KG1 (cell line): ENCODE results near the gene AGBL1.

Experiments used
- DNase-seq: peaks from one replicate; lab custom pipeline; 2025; lab: John Stamatoyannopoulos, UW

The AGBL1 gene

DNA sequence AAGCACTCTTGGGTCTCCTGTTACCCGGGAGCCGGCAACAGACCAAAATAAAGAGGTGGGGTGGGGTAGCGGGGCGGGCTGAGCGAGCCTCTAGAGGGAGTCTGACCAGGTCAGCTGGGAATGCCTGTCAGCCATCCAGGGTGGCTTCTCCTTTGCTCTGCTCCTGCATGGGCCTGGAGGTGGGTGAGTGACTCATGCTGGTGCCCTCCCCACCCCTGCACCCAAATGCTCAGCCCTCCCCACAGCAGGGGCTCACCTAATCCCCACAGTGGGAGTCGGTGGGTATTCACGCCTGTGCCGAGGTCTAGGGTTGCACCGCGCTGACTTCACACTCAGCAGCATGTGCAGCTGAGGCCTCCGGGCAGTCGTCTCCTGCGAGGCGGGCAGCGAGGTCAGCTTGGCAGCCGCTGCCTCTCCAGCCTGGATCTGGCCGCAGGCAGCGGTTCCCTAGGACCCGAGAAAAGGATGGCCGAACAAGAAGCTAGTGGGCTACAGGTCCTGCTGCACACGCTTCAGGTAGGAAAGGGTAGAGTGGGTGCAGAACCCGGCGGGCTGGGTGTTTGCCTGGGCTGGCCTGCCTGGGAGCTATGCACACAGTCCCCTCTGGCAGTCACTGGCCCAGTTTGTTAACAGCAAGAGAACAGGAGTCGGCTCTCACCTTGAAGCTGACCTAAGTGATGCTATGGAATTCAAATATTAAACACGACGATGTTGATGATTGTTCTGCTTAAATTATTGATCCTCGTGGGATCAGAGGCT is at the start of gene AGBL1:
Gene AGBL1 (plus strand): TSS at position 364 of the 759 bp plus-strand sequence.
- DNase-seq: no peak

DNA sequence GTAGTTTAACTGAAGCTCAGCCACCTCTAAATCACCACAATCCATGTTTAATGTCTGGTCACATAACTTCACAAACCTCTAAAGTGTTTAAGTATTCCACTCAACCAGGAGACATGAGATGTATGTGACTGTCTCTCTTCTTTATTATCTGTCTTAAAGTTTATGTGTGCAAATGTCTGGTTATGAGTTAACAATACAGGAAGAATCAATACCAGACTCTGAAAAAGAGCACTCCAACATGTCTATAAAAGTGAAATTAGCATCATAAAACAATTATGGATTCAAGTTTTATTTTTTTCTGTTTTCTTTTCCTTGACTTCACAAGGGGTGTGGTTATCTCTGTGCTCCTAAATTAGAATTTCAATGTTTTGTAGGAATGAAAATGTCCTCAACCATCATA is 44.8 kb upstream of the AGBL1 start:
- DNase-seq: no peak

DNA sequence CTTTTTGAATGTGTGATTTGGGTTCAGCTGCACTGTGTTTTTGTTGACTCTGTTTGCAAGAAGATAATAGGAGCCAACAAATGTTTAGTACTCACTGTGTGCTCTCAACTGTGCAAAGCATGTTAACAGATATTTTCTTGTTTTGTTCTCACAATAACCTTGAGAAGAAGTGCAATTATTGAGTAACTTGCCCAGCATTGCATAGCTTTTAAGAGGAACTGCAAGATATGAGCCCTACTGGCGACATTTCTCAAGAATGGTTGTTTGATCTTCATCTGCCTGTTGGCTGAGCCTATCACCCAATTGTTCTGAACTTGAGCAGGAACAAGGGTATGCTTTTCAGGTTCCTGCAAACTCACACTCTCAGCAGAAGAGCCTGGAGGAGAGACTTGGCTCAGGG is 43.4 kb upstream of the AGBL1 start:
- no peak for DNase-seq

DNA sequence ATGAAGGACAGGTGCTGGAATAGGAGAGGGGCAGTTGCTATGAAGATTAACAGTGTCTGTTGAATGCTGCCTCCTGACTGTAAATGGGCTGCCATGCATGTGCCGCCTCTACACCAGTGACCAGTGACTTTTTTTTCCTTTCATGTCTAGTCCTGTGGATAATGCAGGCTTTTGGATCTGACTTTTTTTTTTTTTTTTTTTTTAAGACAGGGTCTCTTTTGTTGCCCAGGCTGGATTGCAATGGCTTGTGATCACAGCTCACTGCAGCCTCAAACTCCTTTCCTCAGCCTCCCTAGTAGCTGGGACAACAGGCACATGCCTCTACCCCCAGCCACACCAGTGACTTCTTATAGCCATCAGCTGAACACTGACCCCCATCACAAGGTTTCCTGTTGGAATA is 41.2 kb upstream of the AGBL1 start:
- DNase-seq: no peak

DNA sequence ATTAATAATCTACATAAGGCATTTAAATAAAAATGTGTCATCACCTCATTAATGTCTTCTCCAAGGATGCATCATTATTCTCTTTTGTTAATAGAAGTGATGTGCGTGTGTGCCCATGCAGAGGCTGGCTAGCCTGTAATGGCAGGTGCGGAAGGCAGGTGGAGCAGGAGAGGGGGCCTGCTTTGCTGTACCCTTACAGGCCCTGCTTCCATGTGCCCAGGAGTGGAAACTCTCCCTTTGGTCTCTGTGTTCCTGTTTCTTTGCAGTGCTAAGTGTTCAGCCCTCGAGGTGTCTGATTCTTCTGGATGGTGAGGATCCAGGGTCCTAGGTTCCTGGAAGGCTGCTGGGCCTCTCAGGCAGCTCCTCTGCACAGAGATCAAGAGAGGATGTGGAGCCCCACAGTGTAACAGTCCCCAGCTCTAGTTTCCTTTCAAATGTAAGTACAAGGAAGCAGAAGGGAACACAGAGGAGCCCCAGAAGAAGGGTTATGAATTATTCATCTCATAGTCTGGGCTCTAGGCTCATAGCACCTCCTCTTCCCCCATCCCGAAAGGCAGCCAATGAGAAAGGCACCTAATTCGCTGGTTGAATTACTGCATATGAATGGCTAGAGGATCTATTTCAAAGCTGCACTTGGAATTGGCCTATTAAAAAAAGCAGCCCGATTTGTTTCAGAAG is 39.2 kb upstream of the AGBL1 start:
- no peak for DNase-seq

DNA sequence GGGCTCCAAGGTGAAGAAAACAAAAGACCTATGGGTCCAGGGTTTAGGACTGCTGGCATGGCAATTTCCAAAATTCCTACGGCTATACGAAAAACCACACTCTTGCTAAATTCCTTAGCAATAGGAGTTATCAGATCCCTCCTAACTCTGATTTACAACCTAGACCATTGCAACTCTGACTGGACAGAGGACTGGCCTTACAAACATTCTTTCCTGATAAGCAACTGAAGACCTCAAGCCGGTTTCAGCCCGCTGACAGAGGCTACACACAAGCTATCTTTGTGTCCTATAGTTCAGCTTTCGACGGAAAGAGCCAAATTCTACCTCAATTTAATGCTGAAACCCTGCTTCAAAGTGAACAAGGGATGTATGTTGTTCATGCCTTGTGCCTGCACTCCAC is 38.3 kb upstream of the AGBL1 start:
- no peak for DNase-seq

DNA sequence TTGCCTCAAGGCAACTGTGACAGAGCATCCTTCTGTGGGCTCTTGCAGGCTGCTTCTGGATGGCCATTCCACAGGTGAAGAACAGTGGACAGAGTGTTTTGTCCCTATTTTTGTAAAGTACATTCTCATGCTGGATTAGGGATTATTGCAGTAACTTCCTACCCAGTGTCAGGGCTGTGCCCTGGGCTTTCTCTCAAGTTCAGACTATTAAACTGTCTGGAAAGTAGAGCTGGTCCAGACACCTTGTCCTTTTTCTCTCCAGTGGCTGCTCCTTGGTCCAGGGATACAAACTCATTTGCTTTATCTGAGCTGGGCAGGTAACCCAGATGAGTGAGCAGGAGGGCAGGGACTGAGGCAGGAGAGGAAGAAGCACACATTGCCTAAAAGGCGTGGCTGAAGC is 37.4 kb upstream of the AGBL1 start:
- DNase-seq: no peak

DNA sequence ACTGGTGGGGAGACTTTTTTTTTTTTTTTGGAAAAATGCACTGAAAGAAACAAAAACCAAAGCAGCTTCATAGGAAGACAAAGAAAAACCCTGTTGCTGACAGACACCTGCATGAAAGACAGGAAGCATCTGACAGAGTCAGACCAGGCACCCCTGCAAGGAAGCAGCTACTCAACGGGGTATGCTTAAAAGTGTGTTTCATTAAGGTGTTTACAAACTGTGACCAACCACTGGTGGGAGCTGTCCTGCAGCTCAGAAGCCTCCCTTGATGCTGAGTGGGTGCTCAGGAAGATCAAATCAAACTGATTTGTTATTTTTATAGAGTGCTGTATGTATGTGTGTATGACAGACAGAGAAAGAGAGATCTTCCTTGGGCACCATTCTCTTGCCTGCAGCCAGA is 34.7 kb upstream of the AGBL1 start:
- DNase-seq: no peak

DNA sequence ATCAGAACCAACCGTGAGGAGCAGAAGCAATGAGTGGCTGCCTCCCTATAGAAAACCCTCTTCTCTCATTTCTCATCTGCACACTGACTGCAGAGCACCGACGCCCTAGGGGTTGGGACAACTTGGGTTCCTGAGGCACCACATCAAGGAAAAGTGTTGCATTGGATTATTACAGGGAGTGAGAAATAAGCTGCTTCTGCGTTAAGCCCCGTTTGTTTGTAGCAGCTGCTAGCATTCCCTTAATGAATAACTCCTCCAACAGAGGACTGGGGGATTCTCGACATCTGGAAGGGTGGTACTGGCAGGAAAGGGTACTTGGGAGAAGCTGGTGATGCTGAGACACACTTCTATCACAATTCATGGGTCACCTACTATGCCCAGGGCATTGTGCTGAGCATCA is 25.3 kb upstream of the AGBL1 start:
- no peak for DNase-seq

DNA sequence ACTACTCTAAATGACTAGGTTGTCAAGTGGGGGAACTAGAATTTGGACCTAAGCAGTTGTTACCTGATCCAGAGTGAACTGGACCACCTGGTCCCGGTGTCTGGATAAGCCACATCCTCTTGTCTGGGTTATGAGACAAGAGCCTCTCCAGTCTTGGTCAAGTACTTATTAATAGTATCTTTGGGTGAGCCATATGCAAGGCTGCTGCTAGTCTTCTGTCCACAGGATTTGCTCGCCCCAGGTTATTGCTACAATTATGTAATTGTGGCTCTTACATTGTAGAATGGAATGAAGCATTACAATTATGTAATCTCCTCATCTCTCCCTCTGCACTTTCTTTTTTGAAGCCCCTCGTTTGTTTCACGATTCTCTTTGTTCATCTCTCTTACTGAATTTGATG is 24.0 kb upstream of the AGBL1 start:
- no peak for DNase-seq

DNA sequence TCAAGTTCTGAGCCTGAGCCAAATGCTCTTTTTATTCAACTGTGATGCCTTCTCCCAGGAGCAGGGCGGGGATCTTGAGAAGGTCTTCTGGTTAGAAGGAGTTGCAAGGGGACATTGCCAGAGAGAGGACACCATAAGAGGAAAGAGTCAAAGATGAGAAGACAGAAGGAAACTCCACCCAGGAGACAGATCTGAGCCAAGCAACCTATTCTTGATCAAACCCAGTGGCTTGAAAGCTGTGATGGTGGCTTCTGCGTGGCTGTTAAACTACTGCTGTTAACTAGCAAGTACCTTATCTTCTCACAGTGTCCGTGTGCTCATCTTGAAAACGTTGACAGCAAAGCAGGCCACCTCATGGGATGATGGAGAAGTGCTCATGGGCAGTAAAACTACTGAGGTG is 19.8 kb upstream of the AGBL1 start:
- DNase-seq: no peak

DNA sequence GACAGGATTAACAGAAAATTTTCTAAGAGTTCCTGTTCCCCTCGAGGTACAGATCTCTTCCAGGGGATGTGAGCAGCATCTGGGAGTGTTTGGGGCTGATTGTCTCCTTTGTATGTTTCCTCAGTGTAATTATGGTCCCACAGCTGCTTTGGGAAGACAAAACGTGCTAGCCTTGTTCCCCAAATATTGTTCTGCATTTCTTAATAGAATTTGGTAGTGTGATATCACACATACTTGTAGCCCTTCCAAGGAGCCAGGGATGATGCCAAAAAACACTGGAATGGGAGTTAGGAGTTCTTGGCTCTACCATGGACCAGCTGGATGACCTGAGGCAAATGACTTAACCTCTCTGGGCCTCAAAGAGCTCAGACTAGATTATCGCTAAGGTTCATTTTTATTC is 19.0 kb upstream of the AGBL1 start:
- DNase-seq: no peak

DNA sequence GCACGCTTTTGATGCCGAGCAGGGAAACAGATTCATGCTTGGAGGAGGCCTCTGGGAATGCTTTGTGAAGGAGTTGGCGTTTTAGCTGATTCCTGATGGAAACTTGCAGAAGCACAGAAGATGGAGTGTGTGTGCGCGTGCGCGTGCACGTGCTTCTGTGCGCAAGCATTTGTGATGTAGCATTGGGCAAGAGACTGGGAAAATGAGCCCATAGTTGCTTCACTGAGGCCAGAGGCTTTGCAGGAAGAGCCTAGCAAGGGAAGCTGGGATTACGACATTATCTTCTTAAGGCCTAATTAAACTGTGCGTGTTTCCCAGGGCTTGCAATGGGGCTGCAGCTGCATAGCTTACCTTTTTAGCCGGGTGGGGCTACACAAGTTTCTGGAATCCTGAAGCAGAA is 18.1 kb upstream of the AGBL1 start:
- no peak for DNase-seq

DNA sequence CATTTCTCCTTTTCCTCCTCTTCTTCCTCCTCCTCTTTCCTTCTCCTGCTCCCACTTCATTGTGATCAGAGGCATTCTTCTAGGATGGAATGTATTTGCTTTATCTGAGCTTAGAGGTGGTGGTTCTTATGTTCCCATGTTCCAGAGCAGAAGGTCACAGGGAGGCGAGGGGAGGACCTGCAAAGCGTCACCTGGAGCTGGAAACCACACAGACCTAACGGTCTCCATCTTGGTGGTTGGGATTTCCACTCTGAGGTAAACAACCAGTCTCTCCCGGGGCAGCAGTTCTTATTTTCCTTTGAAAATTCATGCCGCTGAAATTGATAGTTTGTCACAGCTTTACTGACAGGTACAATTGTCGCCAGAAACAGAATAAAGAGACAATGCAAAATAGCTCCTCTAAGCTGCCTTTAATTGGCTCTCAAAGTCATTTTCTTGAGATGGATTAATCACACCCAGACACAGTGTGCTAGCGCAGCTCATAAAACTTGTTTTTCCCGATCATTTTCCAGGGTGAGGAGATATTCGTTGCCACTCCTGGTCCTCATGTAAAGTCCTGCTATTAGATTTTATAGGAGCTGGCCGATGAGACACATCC is 16.9 kb upstream of the AGBL1 start:
- DNase-seq: no peak

DNA sequence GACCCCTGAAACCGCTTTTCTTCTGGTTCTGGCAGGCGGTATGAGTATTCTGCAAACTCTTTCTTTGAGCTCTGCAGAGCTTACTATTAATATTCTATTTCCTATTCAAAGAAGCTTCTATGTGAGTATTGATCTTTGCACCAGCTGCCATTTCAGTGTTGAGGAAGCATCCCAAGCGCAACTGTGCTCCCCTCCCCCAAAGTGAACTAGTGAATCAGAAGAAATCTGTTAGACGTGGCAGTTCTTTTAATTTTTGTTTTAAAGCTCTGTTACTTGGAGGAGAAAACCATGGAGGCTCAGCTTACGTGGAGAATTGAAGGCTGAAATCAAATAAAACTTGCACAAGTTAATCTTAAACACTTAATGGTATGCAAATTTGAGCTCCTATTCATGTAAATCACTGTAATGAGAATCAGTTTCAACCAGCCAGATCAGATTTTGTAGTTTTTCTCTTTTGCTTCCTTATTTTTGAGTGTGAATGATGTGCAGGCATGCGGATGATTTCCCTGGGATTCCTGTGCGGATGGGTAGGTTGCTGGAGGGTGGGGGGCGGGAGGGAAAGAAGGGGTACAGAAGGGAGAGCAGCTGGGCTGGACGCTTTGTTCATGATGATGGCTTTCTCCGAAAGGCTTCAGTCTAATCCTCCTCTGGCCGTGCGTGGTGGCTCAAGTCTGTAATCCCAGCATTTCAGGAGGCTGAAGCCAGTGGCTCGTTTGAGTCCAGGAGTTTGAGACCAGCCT is 16.1 kb upstream of the AGBL1 start:
- DNase-seq: no peak

DNA sequence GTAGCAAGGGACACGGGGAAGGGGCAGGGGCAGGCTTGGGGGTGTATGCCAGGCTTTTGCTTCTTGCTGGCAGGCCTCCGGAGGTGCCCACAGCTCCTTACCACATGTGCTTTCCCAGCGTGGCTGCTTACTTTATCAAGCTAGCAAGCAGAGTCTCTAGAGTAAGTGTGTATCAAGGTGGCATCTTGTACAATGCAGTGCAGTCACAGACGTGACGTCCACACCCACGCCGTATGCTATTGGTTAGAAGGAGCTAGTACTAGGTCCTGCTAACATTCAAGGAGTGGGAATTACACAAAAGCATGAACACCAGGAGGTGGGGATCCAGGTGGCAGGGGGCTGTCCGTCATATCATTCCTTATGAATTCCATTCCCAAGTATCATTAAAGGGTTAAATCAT is 15.3 kb upstream of the AGBL1 start:
- no peak for DNase-seq

DNA sequence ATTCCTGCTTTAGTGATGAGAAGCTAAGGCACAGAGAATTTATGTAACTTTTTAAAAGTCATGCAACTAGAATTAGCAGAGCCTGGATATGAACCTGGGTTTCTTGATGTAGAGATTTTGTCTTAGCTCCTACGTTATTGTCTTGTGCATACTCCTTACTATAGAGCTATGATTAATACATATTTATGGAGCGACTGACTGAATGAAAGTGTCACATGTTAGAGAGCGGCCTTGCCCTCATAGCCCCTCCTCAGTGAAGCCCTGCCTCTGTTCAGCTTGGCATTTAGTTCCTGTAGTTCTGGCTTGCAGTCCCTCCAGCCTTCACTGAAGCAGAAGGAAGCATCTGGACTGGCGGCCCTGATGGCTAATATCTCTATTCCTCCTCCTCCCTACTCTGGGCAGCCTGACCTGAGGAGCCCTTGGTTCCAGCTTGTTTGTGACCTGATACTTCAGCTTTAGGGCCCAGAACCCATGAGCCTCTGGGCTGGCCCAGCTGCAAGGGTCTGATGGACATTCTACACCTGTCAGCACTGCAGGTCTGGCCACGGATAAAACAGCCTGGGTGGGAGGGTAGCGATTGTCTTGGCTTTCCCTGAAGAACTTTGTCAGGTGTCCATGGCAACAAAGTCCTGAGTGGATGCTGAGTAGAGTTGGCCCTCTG is 13.4 kb upstream of the AGBL1 start:
- DNase-seq: no peak

DNA sequence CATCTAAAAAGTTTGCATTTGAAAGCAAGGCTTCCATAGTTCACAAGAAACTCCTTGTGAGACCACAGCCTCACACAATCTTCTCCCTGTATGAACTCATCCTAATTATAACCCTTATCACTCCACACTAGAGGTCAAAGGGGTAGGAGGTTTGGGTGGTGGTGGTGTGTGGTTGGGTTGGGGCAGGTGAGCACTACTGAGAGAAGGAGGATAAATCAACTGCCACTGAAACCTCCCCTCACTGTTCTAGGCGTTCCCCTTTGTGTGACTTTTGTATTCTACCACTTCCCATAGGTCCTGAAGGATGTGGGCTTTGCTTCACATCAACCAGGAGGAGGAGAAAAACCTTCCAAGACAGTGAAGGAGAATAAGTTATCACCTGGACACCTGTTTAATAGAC is 6.4 kb upstream of the AGBL1 start:
- no peak for DNase-seq

DNA sequence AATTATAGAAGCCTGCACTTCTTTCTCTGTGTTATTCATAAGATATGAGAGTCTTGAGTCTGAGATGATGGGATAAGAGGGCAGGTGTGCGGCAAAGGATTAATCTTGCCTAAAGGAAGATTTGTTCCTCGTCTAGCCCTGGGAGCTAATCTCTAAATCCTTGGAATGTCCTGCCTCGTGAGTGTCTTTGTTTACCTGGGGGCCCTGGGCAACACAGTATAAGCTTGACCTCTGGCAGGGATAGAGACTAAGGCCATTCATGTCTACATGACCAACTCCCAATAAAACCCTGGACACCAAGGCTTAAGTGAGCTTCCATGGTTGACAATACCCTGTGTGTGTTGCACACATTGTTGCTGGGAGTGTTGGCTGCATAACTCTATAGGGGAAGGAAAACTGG is 3.2 kb upstream of the AGBL1 start:
- DNase-seq: no peak

DNA sequence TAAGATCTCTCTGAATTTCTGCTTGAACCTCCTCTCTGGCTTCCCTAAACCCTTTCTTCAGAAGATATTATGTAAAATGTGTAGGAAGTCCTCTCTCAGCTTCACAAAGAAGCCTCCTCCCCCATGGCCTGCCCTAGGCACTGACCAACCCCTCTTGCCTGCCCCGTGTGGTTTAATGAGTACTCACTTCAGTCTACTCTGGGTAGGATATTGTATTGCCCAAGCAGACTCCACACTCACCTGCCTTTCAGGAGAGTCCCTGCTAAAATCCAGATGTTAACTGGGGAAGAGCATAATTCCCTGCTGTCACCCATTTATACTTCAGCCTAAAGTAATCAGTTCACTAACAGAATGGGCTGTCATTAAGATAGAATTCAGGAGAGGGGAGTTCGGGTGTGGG is 2.6 kb upstream of the AGBL1 start:
- no peak for DNase-seq

DNA sequence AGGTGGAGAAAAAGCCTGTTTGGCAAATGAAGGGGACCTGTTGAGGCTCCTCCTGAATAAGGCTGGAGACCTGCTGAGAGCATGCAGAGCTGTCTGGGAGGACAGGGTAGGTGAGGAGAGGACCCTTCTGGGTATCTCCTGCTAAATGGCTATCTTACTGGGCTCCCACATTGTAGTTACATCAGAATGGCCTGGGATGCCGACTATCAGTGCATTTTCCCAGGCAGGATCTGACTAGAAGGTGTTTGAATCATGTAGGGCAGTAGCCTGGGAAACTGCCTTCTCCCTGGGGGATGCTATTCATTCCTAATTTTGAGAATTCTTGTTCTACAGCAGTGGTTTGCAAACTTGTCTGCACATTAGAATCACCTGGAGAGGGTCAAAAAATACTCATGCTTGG is 631 bp downstream of the AGBL1 start:
- no peak for DNase-seq

DNA sequence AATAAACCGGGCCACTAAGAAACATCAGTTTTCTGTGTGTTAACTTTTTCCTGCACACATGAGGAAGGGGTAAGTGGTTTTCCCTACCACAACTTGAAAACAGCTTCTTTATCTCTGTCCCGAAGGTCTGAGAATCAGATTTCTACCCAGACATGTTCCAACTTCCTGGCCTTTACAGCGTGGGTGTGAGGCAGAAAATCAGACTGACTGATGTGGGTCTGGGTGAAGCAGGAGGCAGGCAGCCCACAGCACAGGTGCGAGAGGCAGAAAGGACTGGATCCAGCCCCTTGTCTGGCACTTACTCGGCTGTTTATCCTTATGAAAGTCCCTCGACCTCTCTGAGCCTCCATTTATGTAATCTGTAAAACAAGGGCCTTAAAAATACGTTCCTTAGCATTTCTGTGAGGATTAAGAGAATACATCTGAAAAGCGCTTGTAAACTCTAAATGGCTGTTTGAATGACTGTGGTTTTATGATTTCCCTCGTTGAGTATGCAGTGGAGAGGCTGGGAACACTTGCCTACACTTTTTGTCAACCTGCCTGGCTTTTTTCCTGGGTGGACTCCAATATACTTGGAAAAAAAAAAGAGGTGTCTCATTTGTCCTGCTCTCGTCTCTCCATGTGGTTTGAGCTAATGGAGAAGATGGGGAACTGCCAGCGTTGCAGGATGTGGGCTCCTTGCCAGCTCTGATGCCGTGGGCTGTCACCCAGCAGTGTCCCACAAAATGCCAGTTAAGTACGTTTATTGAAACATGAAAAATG is 3.1 kb downstream of the AGBL1 start:
- DNase-seq: no peak
